Measurements from ENCODE around the gene FBLN2.

FBLN2 gene

GRCh38 chr3:13550423-13550690 is 1.4 kb downstream of the FBLN2 start:
- Histone ChIP-seq H3K36me3 (replicated peaks) (no peaks in the 10 kb centered on the region), H3K27me3 (replicated peaks) (no peaks in the 10 kb centered on the region), H3K27ac (no peak overlapping the region), H3K4me3 (ENCODE audit: low read depth, low read length) (no peak overlapping the region)
- TF ChIP-seq CTCF (IDR thresholded peaks at IDR 0.05; ENCODE audit: low read depth, low read length, missing control alignments) = no peak
- in situ Hi-C loops (cut with HindIII; ENCODE audit: low pct_ligation_motif_present, low sequenced_read_pairs) = no loop called here
- DNase-seq = no peak

GRCh38 chr3:13550791-13551360 is 2.0 kb downstream of the FBLN2 start:
- Histone ChIP-seq H3K36me3 (replicated peaks) (no peaks in the 10 kb centered on the region), H3K27me3 (replicated peaks) (no peaks in the 10 kb centered on the region), H3K27ac (no peak overlapping the region), H3K4me3 (ENCODE audit: low read depth, low read length) (no peak overlapping the region)
- DNase-seq = no peak
- no peak for TF ChIP-seq CTCF (IDR thresholded peaks at IDR 0.05; ENCODE audit: low read depth, low read length, missing control alignments)
- in situ Hi-C loops (cut with HindIII; ENCODE audit: low pct_ligation_motif_present, low sequenced_read_pairs) = no loop called here

GRCh38 chr3:13552857-13553652 is 4.1 kb downstream of the FBLN2 start:
- Histone ChIP-seq H3K4me3 (ENCODE audit: low read depth, low read length) (no peak overlapping the region), H3K27ac (no peak overlapping the region), H3K36me3 (replicated peaks) (no peaks in the 10 kb centered on the region), H3K27me3 (replicated peaks) (no peaks in the 10 kb centered on the region)
- TF ChIP-seq CTCF (IDR thresholded peaks at IDR 0.05; ENCODE audit: low read depth, low read length, missing control alignments) = no peak
- in situ Hi-C loops (cut with HindIII; ENCODE audit: low pct_ligation_motif_present, low sequenced_read_pairs) = no loop called here
- no peak for DNase-seq

GRCh38 chr3:13553686-13554085 is 4.8 kb downstream of the FBLN2 start:
- no peak for TF ChIP-seq CTCF (IDR thresholded peaks at IDR 0.05; ENCODE audit: low read depth, low read length, missing control alignments)
- Histone ChIP-seq H3K36me3 (replicated peaks) (no peaks in the 10 kb centered on the region), H3K4me3 (ENCODE audit: low read depth, low read length) (no peak overlapping the region), H3K27ac (no peak overlapping the region), H3K27me3 (replicated peaks) (no peaks in the 10 kb centered on the region)
- in situ Hi-C loops (cut with HindIII; ENCODE audit: low pct_ligation_motif_present, low sequenced_read_pairs) = no loop called here
- no peak for DNase-seq

- H3K36me3 ChIP-seq (replicated peaks) = no peaks in the 10 kb centered on the region
- no peak for DNase-seq
- in situ Hi-C loops (cut with HindIII; ENCODE audit: low pct_ligation_motif_present, low sequenced_read_pairs) = no loop called here
- H3K27ac ChIP-seq = no peak overlapping the region
- H3K27me3 ChIP-seq (replicated peaks) = no peaks in the 10 kb centered on the region
- no peak overlapping the region for H3K4me3 ChIP-seq (ENCODE audit: low read depth, low read length)
- TF ChIP-seq CTCF (IDR thresholded peaks at IDR 0.05; ENCODE audit: low read depth, low read length, missing control alignments) = no peak
Measured at GRCh38 chr3:13555753-13556152, 6.8 kb downstream of the FBLN2 start.

GRCh38 chr3:13556207-13556606 is 7.3 kb downstream of the FBLN2 start:
- DNase-seq = no peak
- H3K4me3 ChIP-seq (ENCODE audit: low read depth, low read length) = no peak overlapping the region
- H3K27me3 ChIP-seq (replicated peaks) = no peaks in the 10 kb centered on the region
- in situ Hi-C loops (cut with HindIII; ENCODE audit: low pct_ligation_motif_present, low sequenced_read_pairs) = no loop called here
- TF ChIP-seq CTCF (IDR thresholded peaks at IDR 0.05; ENCODE audit: low read depth, low read length, missing control alignments) = no peak
- no peak overlapping the region for H3K27ac ChIP-seq
- H3K36me3 ChIP-seq (replicated peaks) = no peaks in the 10 kb centered on the region

Measured in brain microvascular endothelial cell (primary cell).